ENCODE results near the gene ZNF433. TPM values are rescaled to one million over a fixed set of nuclear protein-coding genes. Genes with fewer than 3 reads are reported as not detected.

Gene ZNF433
- total and polyA plus RNA-seq, 5 experiments from 2014 or later, result 2.3 to 7.5 (median 3.5) TPM

- Mint-ChIP-seq H3K27ac (peak overlapping the region in 2 of 10 donors; percentile 83 to 98), H3K9me3 (peaks cover 0 to 14% (median 3%) of the 10 kb centered on the region in 9 donors)
Measured at GRCh38 chr19:11986754-11987153, 48.7 kb downstream of the ZNF433 start.

GRCh38 chr19:11984986-11985385 is 50.5 kb downstream of the ZNF433 start:
- POLR2A ChIA-PET, result interaction anchor here (0.8 kb wide), 1 partner anchor 20 kb away, joined by 3 read pairs; no protein-coding TSS in a partner anchor
- Mint-ChIP-seq H3K36me3 (peaks cover 0 to 11% (median 5%) of the 10 kb centered on the region in 3 donors), H3K4me1 (peaks cover 7 to 13% (median 11%) of the 10 kb centered on the region in 4 donors), H3K9me3 (peaks cover 0 to 31% (median 5%) of the 10 kb centered on the region in 9 donors), H3K27me3 (no peaks in the 10 kb centered on the region), H3K27ac (no peak overlapping the region), H3K4me3 (no peak overlapping the region)
- DNase-seq, result peak in 1 of 10 donors; percentile 12
- no peak for ATAC-seq

More at GRCh38 chr19:11986754-11987153, 48.7 kb downstream of the ZNF433 start:
- DNase-seq, result no peak
- Mint-ChIP-seq H3K36me3 (peaks cover 0 to 5% (median 4%) of the 10 kb centered on the region in 3 donors), H3K27me3 (no peaks in the 10 kb centered on the region), H3K4me3 (peak overlapping the region in 7 of 10 donors; percentile 28 to 100 (median 99)), H3K4me1 (peaks cover 12 to 28% (median 23%) of the 10 kb centered on the region in 4 donors)
- ATAC-seq, result no peak
- POLR2A ChIA-PET, result interaction anchor here (0.6 to 6.7 kb wide), 8 partner anchors 11 to 921 kb away, joined by 3 to 102 read pairs (median 4); partner anchors contain the start of genes ZNF700, ZNF763 and ZNF844

DNA sequence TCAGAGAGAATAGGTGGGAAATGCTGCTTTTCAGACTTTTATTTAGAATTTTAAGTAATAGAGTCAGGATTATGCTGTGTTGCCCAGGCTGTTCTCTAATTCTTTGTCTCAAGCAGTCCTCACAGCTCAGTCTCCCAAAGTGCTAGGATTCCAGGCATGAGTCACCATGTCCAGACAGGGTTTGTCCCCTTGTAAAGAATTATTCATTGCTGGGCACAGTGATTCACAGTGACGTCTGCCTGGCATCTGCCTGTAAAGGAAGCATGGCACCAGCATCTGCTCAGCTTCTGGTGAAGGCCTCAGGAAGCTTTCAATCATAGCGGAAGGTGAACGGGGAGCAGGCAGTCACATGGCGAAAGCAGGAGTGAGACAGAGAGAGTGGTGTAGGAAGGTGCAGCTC is 53.0 kb downstream of the ZNF433 start:
- POLR2A ChIA-PET, result interaction anchor here (2.2 kb wide), 1 partner anchor 18 kb away, joined by 8 read pairs; the partner anchor contains the start of gene ZNF763

DNA sequence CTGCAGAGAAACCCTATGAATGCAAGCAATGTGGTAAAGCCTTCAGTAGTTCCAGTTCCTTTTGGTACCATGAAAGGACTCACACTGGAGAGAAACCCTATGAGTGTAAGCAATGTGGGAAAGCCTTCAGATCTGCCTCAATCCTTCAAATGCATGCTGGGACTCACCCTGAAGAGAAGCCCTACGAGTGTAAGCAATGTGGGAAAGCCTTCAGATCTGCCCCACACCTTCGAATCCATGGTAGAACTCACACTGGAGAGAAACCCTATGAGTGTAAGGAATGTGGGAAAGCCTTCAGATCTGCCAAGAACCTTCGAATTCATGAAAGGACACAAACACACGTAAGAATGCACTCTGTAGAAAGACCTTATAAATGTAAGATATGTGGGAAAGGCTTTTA is 56.0 kb downstream of the ZNF433 start:
- Mint-ChIP-seq H3K9me3 (peaks cover 0 to 84% (median 38%) of the 10 kb centered on the region in 9 donors), H3K4me1 (peaks cover 0 to 2% (median 0%) of the 10 kb centered on the region in 4 donors), H3K27ac (no peak overlapping the region), H3K27me3 (no peaks in the 10 kb centered on the region), H3K4me3 (no peak overlapping the region), H3K36me3 (peaks cover 23 to 58% (median 42%) of the 10 kb centered on the region in 3 donors)
- POLR2A ChIA-PET, result interaction anchor here (1.5 kb wide), 1 partner anchor 14 kb away, joined by 3 read pairs; the partner anchor contains the start of gene ZNF763
- no peak for DNase-seq
- no peak for ATAC-seq

More for the DNA sequence above, 53.0 kb downstream of the ZNF433 start:
- H3K4me3 Mint-ChIP-seq, result no peak overlapping the region
- no peak overlapping the region for H3K27ac Mint-ChIP-seq
- no peaks in the 10 kb centered on the region for H3K27me3 Mint-ChIP-seq
- ATAC-seq, result no peak
- peaks cover 13 to 35% (median 30%) of the 10 kb centered on the region in 3 donors for H3K36me3 Mint-ChIP-seq
- H3K9me3 Mint-ChIP-seq, result peaks cover 0 to 56% (median 25%) of the 10 kb centered on the region in 9 donors
- H3K4me1 Mint-ChIP-seq, result peaks cover 0 to 5% (median 1%) of the 10 kb centered on the region in 4 donors
- no peak for DNase-seq

DNA sequence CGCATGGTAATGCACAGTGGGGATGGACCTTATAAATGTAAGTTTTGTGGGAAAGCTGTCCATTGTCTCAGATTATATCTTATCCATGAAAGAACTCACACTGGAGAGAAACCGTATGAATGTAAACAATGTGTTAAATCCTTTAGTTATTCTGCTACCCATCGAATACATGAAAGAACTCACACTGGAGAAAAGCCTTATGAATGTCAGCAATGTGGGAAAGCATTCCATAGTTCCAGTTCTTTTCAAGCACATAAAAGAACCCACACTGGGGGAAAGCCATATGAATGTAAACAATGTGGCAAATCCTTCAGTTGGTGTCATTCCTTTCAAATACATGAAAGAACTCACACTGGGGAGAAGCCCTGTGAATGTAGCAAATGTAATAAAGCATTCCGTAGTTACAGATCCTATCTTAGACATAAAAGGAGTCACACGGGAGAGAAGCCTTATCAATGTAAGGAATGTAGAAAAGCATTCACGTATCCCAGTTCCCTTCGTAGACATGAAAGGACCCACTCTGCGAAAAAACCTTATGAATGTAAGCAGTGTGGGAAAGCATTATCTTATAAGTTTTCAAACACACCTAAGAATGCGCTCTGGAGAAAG is 56.9 kb downstream of the ZNF433 start:
- POLR2A ChIA-PET, result no interaction called here
- peaks cover 0 to 2% (median 0%) of the 10 kb centered on the region in 4 donors for H3K4me1 Mint-ChIP-seq
- no peaks in the 10 kb centered on the region for H3K27me3 Mint-ChIP-seq
- H3K9me3 Mint-ChIP-seq, result peaks cover 0 to 88% (median 38%) of the 10 kb centered on the region in 9 donors
- peak overlapping the region in 1 of 10 donors; percentile 25 for H3K27ac Mint-ChIP-seq
- H3K4me3 Mint-ChIP-seq, result no peak overlapping the region
- H3K36me3 Mint-ChIP-seq, result peaks cover 26 to 62% (median 42%) of the 10 kb centered on the region in 3 donors
- ATAC-seq (no peak), DNase-seq (no peak)

GRCh38 chr19:11973019-11973810 is 62.3 kb downstream of the ZNF433 start:
- Mint-ChIP-seq H3K4me1 (peaks cover 0 to 7% (median 0%) of the 10 kb centered on the region in 4 donors), H3K27ac (no peak overlapping the region), H3K36me3 (peaks cover 20 to 53% (median 23%) of the 10 kb centered on the region in 3 donors), H3K4me3 (no peak overlapping the region), H3K9me3 (peaks cover 0 to 43% (median 26%) of the 10 kb centered on the region in 9 donors), H3K27me3 (no peaks in the 10 kb centered on the region)
- DNase-seq, result no peak
- ATAC-seq, result no peak
- POLR2A ChIA-PET, result interaction anchor here (0.7 kb wide), 2 partner anchors 50 to 87 kb away, joined by 3 read pairs; no protein-coding TSS in a partner anchor

DNA sequence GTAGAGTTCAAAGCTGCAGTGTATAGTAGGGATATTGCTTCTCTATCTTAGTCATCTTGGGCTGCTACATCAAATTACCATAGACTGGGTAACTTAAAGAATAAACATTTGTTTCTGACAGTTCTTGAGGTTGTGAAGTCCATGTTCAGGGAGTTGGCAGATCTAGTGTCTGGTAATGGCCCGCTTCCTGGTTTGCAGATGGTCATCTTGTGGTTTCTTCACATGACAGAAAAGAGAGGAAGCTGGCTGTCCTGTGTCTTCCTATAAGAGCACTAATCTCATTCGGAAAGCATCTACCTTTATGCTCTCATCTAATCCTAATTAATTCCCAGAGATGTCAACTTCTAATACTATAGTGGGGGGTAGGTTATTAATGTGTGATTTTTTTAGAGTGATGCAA is 64.4 kb downstream of the ZNF433 start:
- POLR2A ChIA-PET, result no interaction called here
- no peak for DNase-seq
- ATAC-seq, result no peak
- Mint-ChIP-seq H3K27ac (no peak overlapping the region), H3K4me1 (peaks cover 2 to 16% (median 7%) of the 10 kb centered on the region in 4 donors), H3K9me3 (peaks cover 0 to 22% (median 11%) of the 10 kb centered on the region in 9 donors), H3K27me3 (no peaks in the 10 kb centered on the region), H3K4me3 (no peak overlapping the region), H3K36me3 (peaks cover 3 to 38% (median 8%) of the 10 kb centered on the region in 3 donors)

GRCh38 chr19:11970174-11970573 is 65.3 kb downstream of the ZNF433 start:
- H3K4me3 Mint-ChIP-seq, result no peak overlapping the region
- H3K4me1 Mint-ChIP-seq, result peaks cover 6 to 23% (median 14%) of the 10 kb centered on the region in 4 donors
- no peak for ATAC-seq
- POLR2A ChIA-PET, result no interaction called here
- DNase-seq, result no peak
- peak overlapping the region in 1 of 10 donors; percentile 29 for H3K27ac Mint-ChIP-seq
- H3K27me3 Mint-ChIP-seq, result no peaks in the 10 kb centered on the region
- peaks cover 0 to 14% (median 6%) of the 10 kb centered on the region in 9 donors for H3K9me3 Mint-ChIP-seq
- peaks cover 3 to 30% (median 8%) of the 10 kb centered on the region in 3 donors for H3K36me3 Mint-ChIP-seq

GRCh38 chr19:11964858-11965645 is 70.4 kb downstream of the ZNF433 start, which contains the start of gene ZNF763:
Gene ZNF763 (plus strand): TSS chr19:11965040. CDS start chr19:11965209, 169 bp downstream.
- Mint-ChIP-seq H3K4me1 (peaks cover 16 to 31% (median 29%) of the 10 kb centered on the region in 4 donors), H3K9me3 (peaks cover 0 to 3% (median 0%) of the 10 kb centered on the region in 9 donors), H3K27ac (peak within 1 kb of the TSS; percentile 78 to 99 (median 96)), H3K27me3 (no peaks in the 10 kb centered on the region), H3K36me3 (peaks cover 0 to 9% (median 0%) of the 10 kb centered on the region in 3 donors), H3K4me3 (peak within 1 kb of the TSS; percentile 90 to 99 (median 96))
- POLR2A ChIA-PET, result interaction anchor here (0.5 to 3.1 kb wide), 16 partner anchors 10 to 198 kb away, joined by 3 to 76 read pairs (median 4); partner anchors contain the start of genes ZNF136, ZNF20 and ZNF700
- DNase-seq, result peak; percentile 72 to 95 (median 86)
- ATAC-seq, result peak; percentile 91

All from naive thymus-derived CD8-positive, alpha-beta T cell (primary cell).